ENCODE results near the gene EYA2. TPM values are rescaled to one million over a fixed set of nuclear protein-coding genes. Genes with fewer than 3 reads are reported as not detected.
A peak's percentile ranks its signal among the peaks of the same experiment; 100 is the strongest.

EYA2 gene
- total RNA-seq, 1 experiment from 2014 or later: 0.33 TPM

DNA sequence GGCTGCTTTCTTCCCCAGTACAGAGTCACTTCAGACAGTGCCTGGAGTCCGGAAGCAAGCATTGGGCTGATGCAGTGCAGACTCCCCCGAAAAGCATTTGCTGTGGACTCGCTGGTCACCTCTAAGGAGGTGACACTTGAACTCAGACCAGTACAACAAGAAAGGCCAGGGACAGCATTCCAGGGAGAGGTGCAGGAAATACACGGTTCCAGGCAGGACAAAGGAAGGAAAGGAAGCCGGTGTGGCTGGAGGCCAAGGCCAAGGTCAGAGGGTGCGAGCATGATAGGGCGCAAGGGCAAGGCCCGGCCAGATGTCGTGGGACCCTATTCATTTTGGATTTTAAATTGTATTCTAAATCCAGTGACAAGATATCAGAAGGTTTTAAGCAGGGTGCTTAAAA lies 300.9 kb downstream of the EYA2 start:
- Histone ChIP-seq H3K27me3 (ENCODE audit: low read length) (no peaks in the 10 kb centered on the region), H3F3A (ENCODE audit: low read length, unreplicated experiment) (no peaks in the 10 kb centered on the region), H3K9ac (ENCODE audit: low read length) (no peak overlapping the region), H3K4me2 (ENCODE audit: low read length) (no peak overlapping the region), H3K4me1 (ENCODE audit: insufficient read depth, low read length) (peaks cover 30% of the 10 kb centered on the region), H3K27ac (ENCODE audit: low read length) (no peak overlapping the region), H4K20me1 (ENCODE audit: low read length) (no peaks in the 10 kb centered on the region), H3K9me2 (replicated peaks; ENCODE audit: low read length) (no peaks in the 10 kb centered on the region), H2AFZ (ENCODE audit: low read length) (no peak overlapping the region), H3K36me3 (ENCODE audit: low read depth, low read length) (no peaks in the 10 kb centered on the region), H3K9me3 (ENCODE audit: low read length) (no peaks in the 10 kb centered on the region), H3K4me3 (ENCODE audit: low read length) (no peak overlapping the region), H3K79me2 (ENCODE audit: low read length) (no peaks in the 10 kb centered on the region)
- DNase-seq: no peak
- CTCF ChIA-PET: no interaction called here
- TF ChIP-seq EZH2phosphoT487 (IDR thresholded peaks at IDR 0.05; ENCODE audit: borderline replicate concordance, low read length) (no peak), EZH2 (IDR thresholded peaks at IDR 0.05; ENCODE audit: low read length, unreplicated experiment) (no peak)
- ATAC-seq: no peak
- no TSS peak for BruUV-seq (replicated peaks)
- intact Hi-C loops (cut with micrococcal nuclease): loop anchor here (5.0 kb wide), 1 partner anchor 312 kb away; no protein-coding TSS in a partner anchor
- POLR2A ChIA-PET (ENCODE audit: unreplicated experiment): no interaction called here

DNA sequence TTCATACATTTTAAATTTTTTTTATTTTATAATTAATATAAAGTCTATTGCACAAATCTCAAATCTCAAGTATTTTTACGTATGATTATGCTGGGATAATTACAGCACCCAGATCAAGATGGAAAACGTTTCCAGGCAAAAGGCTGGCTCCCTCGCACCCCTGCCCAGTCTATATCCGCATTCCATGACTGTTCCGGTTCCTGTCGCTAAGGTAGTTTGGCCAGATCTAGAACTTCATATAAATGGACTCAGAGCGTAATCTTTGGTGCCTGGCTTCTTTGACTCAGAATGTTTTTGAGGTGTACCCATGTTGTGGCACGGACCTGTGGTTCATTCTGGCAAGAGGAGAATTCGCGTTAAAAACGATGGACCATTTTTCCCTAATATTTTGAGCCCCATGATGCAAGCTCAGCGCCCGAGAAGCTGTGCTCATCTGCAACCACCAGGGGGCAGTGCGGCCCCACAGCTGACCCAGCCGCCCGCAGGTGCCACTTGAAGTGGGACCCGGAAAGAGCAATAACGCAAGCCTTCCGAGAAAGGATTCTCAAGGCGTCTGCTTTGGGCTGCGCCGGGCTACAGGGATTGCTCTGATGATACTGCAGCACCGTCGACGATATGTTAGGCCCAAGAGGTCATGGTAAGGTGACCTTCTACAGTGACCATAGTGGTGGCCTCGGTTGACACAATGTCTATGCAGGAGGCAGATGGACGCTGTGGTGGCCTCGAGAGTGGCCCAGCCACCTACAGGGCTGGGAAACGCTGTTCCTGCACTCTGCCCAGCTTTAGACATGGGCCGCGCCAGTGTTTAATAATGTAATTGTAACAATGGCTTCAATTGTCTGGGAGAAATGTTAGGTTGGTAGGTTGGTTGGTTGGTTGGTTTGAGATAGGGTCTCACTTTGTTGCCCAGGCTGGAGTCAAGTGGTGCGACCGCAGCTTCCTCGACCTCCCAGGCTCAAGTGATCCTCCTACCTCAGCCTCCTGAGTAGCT lies 301.7 kb downstream of the EYA2 start:
- H3K9me2 ChIP-seq (replicated peaks; ENCODE audit: low read length): no peaks in the 10 kb centered on the region
- H3K9me3 ChIP-seq (ENCODE audit: low read length): no peaks in the 10 kb centered on the region
- no peaks in the 10 kb centered on the region for H3K79me2 ChIP-seq (ENCODE audit: low read length)
- H3K27me3 ChIP-seq (ENCODE audit: low read length): no peaks in the 10 kb centered on the region
- ChIA-PET CTCF (interaction anchor here (0.5 to 1.1 kb wide), 8 partner anchors 9 to 443 kb away, joined by 3 to 12 read pairs (median 5); no protein-coding TSS in a partner anchor), POLR2A (ENCODE audit: unreplicated experiment) (interaction anchor here (0.7 kb wide), 1 partner anchor 391 kb away, joined by 3 read pairs; no protein-coding TSS in a partner anchor)
- TF ChIP-seq EZH2 (IDR thresholded peaks at IDR 0.05; ENCODE audit: low read length, unreplicated experiment) (no peak), EZH2phosphoT487 (IDR thresholded peaks at IDR 0.05; ENCODE audit: borderline replicate concordance, low read length) (no peak)
- TF ChIP-seq, protein P1, sequence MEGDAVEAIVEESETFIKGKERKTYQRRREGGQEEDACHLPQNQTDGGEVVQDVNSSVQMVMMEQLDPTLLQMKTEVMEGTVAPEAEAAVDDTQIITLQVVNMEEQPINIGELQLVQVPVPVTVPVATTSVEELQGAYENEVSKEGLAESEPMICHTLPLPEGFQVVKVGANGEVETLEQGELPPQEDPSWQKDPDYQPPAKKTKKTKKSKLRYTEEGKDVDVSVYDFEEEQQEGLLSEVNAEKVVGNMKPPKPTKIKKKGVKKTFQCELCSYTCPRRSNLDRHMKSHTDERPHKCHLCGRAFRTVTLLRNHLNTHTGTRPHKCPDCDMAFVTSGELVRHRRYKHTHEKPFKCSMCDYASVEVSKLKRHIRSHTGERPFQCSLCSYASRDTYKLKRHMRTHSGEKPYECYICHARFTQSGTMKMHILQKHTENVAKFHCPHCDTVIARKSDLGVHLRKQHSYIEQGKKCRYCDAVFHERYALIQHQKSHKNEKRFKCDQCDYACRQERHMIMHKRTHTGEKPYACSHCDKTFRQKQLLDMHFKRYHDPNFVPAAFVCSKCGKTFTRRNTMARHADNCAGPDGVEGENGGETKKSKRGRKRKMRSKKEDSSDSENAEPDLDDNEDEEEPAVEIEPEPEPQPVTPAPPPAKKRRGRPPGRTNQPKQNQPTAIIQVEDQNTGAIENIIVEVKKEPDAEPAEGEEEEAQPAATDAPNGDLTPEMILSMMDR (conservative IDR thresholded peaks at IDR 0.05; ENCODE audit: low read depth, low read length): peak; percentile 99
- H3K4me1 ChIP-seq (ENCODE audit: insufficient read depth, low read length): peaks cover 29% of the 10 kb centered on the region
- intact Hi-C loops (cut with micrococcal nuclease): loop anchor here (1.0 to 5.0 kb wide), 4 partner anchors 77 to 425 kb away; no protein-coding TSS in a partner anchor
- H3F3A ChIP-seq (ENCODE audit: low read length, unreplicated experiment): no peaks in the 10 kb centered on the region
- H3K4me2 ChIP-seq (ENCODE audit: low read length): peak overlapping the region; percentile 57
- peak; percentile 76 for ATAC-seq
- H2AFZ ChIP-seq (ENCODE audit: low read length): peak overlapping the region; percentile 80
- H4K20me1 ChIP-seq (ENCODE audit: low read length): no peaks in the 10 kb centered on the region
- H3K36me3 ChIP-seq (ENCODE audit: low read depth, low read length): no peaks in the 10 kb centered on the region
- peak overlapping the region; percentile 49 for H3K4me3 ChIP-seq (ENCODE audit: low read length)
- peak; percentile 88 for DNase-seq
- H3K9ac ChIP-seq (ENCODE audit: low read length): no peak overlapping the region
- BruUV-seq (replicated peaks): no TSS peak
- H3K27ac ChIP-seq (ENCODE audit: low read length): no peak overlapping the region

DNA sequence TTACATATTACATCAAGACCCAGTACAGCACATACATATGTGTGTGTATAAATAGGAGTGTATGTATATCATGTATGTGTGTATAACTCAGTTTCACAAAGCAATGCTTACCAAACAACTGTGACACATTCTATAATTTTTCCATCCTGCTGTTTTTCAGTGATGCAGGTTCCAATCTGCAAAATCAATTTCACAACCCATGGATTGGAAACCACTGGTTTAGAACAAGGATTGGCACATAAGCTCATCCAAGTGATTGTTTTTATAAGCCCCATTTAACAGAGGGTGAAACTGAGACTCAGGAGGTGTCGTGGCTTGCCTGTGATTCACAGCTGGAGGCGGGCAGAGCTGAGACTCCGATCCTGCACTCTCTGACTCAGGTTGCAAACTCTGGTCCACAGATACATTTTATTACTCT lies 303.6 kb downstream of the EYA2 start:
- ATAC-seq (no peak), DNase-seq (peak; percentile 41)
- H3K4me2 ChIP-seq (ENCODE audit: low read length): no peak overlapping the region
- peaks cover 40% of the 10 kb centered on the region for H3K4me1 ChIP-seq (ENCODE audit: insufficient read depth, low read length)
- intact Hi-C loops (cut with micrococcal nuclease): loop anchor here (5.0 kb wide), 1 partner anchor 309 kb away; no protein-coding TSS in a partner anchor
- H3K79me2 ChIP-seq (ENCODE audit: low read length): no peaks in the 10 kb centered on the region
- H3K9me2 ChIP-seq (replicated peaks; ENCODE audit: low read length): no peaks in the 10 kb centered on the region
- H3F3A ChIP-seq (ENCODE audit: low read length, unreplicated experiment): no peaks in the 10 kb centered on the region
- BruUV-seq (replicated peaks): no TSS peak
- no peaks in the 10 kb centered on the region for H4K20me1 ChIP-seq (ENCODE audit: low read length)
- POLR2A ChIA-PET (ENCODE audit: unreplicated experiment): interaction anchor here (0.7 kb wide), 1 partner anchor 173 kb away, joined by 5 read pairs; no protein-coding TSS in a partner anchor
- no peaks in the 10 kb centered on the region for H3K36me3 ChIP-seq (ENCODE audit: low read depth, low read length)
- no peak overlapping the region for H3K4me3 ChIP-seq (ENCODE audit: low read length)
- H3K27ac ChIP-seq (ENCODE audit: low read length): no peak overlapping the region
- no peak overlapping the region for H2AFZ ChIP-seq (ENCODE audit: low read length)
- no peak overlapping the region for H3K9ac ChIP-seq (ENCODE audit: low read length)
- H3K9me3 ChIP-seq (ENCODE audit: low read length): no peaks in the 10 kb centered on the region
- CTCF ChIA-PET: no interaction called here
- no peaks in the 10 kb centered on the region for H3K27me3 ChIP-seq (ENCODE audit: low read length)
- TF ChIP-seq, protein P1 (conservative IDR thresholded peaks at IDR 0.05; ENCODE audit: low read depth, low read length): no peak; the same call in 1 of the 2 replicates
